Epithelial cell of proximal tubule (primary cell): ENCODE data around the gene PDAP1. TPM values are rescaled to one million over a fixed set of nuclear protein-coding genes. Genes with fewer than 3 reads are reported as not detected.
"Not testable (repeated sequence)": the region's sequence is repeated elsewhere in the genome, so short reads cannot be mapped to it uniquely, and the experiment has no call there.

Experiments used
- DNase-seq: peaks from one replicate; pipeline ENCODE4 v3.0.0-alpha.2; 2011; ENCODE audit warnings: low read depth
- H3K4me3 ChIP-seq: 2 replicates; pipeline ENCODE4 v1.5.1; 2011; ENCODE audit warnings: low read depth, mild to moderate bottlenecking, low read length
- total RNA-seq: library from RNA; depleted of rRNA; stranded (reverse); fragments of >200 nt; gene quantifications from 2 replicates; pipeline ENCODE4 v1.2.3, GENCODE V29; 2015
- TF ChIP-seq, protein P1 (sequence below): conservative IDR thresholded peaks from 2 replicates; pipeline ENCODE4 v1.5.1; 2012; ENCODE audit warnings: low read depth, mild to moderate bottlenecking, low read length

Gene PDAP1
- total RNA-seq, 1 donor from 2014 or later, result 123 TPM

DNA sequence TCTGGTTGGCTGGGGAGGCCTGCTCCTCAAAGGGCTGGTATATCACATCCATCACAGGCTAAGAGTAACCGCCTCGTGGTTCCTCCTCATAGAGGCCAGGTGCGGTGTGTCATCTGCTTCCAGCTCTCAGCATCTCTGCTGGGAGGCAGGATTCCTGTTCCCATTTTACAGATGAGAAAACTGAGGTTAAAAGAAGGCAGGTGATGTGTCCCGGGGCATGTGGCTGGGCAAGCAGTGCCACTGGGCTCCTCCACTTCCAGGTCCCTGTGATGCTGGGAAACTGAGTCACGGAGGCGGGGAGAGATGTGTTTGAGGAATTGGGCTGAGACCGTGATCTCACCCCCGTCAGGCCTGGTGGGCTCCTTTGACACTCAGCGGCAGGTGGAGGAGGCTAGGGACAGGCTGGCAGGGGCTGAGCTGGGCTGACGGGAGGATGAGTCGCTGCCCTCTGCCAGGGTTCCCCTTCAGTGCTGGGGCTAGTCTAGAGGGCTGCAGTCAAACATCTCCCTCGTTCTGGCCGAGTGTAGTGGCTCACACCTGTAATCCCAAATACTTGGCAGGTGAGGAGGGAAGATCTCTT, 24.5 kb downstream of the PDAP1 start:
- DNase-seq, result no peak
- TF ChIP-seq, protein P1, sequence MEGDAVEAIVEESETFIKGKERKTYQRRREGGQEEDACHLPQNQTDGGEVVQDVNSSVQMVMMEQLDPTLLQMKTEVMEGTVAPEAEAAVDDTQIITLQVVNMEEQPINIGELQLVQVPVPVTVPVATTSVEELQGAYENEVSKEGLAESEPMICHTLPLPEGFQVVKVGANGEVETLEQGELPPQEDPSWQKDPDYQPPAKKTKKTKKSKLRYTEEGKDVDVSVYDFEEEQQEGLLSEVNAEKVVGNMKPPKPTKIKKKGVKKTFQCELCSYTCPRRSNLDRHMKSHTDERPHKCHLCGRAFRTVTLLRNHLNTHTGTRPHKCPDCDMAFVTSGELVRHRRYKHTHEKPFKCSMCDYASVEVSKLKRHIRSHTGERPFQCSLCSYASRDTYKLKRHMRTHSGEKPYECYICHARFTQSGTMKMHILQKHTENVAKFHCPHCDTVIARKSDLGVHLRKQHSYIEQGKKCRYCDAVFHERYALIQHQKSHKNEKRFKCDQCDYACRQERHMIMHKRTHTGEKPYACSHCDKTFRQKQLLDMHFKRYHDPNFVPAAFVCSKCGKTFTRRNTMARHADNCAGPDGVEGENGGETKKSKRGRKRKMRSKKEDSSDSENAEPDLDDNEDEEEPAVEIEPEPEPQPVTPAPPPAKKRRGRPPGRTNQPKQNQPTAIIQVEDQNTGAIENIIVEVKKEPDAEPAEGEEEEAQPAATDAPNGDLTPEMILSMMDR, result no peak
- no peak overlapping the region for H3K4me3 ChIP-seq

DNA sequence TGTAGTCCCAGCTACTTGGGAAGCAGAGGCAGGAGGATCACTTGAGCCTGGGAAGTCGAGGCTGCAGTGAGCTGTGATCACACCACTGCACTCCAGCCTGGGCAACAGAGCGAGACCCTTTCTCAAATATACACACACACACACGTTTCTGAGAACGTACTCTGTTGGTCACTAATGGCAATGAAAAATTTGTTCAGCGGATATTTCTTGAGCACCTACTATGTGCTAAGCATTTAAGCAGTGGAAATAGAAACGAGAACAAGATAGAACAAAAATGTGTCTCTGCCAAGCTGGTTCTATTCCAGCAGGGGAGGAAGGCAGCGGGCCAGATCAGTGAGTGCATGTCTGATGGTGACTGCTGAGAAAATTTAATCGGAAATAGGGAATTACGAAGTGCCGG, 25.2 kb downstream of the PDAP1 start:
- H3K4me3 ChIP-seq, result no peak overlapping the region
- TF ChIP-seq, protein P1, result no peak
- DNase-seq, result no peak

DNA sequence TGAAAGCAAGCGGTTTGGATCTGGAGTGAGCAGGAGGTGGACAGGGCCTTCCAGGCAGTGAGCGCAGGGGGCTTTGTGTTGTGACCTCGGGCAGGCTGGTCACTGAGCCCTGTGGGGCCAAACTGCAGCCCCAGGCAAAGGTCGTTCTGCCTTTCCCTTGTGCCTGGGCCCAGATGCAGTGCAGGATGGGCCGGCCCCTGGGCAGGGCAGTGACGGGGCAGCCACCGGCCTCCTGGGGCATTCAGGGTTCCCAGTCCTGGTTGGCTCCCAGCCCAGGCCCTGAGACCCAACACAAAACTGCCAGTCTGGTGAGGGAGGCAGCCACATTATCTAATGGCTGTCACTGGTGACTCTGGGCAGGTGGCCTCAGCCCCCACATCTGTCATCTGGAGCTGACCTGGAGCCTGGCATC, 26.7 kb downstream of the PDAP1 start:
- H3K4me3 ChIP-seq, result no peak overlapping the region
- DNase-seq, result no peak
- TF ChIP-seq, protein P1, result no peak

DNA sequence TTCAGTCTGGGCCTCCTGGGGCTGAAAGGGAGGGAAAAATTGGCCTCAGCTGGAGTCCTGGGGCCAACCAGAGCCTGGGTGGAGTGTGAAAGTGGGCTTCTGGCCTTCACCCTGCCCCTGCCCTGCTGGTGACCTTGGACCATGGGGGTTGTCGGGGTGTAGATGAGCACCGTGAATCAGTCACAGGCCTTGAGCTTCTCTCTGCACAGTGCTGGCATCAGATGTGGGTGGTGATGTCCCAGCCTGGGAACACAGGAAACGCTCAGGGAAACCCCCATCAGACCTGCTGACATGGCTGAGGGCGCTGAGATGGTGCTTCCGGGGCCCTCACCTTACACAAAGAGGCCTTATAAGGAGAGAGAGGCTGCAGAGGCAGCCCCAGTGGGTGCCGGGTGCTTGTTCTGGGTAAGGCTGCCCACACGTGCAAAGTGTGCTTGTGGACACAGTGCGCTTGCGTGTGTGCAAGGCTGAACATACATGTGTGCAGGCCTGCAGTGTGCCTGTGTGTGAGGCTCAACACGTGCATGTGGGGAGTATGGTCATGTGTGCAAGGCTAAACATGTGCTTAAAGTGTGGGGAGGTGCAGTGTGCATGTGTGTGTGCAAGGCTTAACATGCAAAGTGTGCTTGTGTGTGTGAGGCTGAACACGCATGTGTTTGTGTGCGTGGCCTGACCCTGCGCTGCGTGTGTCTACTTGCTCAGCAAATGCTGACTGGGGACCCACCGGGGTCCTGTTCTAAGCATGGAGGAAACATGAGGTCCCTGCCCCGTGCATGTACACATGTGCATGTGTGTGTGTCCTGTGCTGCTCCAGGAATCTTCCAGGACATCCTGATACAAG, 27.4 kb downstream of the PDAP1 start:
- peak; percentile 44 for DNase-seq
- no peak overlapping the region for H3K4me3 ChIP-seq
- TF ChIP-seq, protein P1, result no peak

DNA sequence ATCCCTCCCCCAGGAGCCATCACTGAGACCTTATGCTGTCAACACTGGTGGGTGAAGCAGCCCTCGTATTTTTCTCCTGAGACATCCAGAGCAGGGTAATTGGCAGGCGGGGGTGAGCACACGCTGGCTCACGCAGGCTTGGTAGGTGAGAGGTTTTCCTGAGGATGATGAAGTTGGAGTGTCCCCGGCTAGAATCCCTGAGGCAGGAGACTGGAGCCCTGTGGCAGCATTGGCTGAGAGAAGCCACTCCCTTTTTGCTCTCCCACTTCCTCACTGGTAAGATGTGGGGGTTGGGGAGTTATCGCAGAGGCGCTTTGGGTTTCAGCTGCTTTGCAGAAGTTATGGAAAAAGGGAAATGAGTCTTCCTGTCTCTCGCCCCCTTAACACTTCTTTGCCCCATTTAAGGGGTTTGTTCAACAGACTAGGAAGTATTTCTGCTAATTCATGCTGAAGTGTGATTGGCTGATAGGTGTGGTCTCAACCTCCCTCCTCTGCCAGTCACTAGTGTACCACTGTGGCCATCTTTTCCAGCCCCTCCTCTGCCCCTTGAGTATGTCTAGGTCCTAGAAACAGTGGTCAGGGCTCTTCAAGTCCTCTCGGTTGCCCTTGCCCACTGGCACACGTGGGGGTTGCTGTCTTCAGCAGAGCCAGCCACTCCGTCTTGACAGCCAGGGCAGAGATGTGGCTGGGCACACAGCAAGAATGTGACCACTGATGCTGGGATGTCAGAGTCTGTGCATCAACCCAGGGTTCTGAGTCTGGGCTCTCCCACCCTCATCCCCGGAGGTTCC, 28.2 kb downstream of the PDAP1 start:
- no peak overlapping the region for H3K4me3 ChIP-seq
- TF ChIP-seq, protein P1, result no peak
- no peak for DNase-seq

- not testable (repeated sequence) for H3K4me3 ChIP-seq, DNase-seq
Measured at GRCh38 chr7:99379693-99380031, 28.7 kb downstream of the PDAP1 start.

DNA sequence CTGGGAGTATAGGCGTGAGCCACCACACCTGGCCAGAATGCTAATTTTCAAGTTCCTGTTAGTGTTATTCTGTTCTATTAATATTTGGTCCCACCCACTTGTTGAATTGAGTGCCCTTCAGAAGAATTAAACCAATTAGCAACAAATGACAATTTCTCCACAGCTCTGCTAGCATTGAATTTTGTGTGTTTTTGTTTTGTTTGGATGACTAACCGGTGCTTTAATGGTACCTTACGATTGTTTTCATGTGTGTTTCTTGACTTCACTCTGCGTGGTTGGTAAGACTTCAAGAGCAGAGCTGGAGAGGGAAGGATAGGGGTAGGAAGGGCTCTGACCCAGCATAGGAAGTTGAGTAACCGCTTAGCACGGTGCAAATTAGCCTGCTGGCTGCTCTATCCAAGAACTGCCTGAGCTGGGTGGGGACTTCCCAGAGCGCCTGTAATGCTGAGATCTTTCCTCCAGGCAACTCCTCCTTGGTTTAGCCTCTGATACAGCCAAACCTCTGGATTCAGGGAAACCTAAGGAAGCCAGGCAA, 29.3 kb downstream of the PDAP1 start:
- TF ChIP-seq, protein P1, result no peak
- H3K4me3 ChIP-seq, result no peak overlapping the region

More for the DNA sequence above, 29.3 kb downstream of the PDAP1 start:
- DNase-seq, result peak; percentile 87
